ENCODE results near the gene THSD4. TPM values are rescaled to one million over a fixed set of nuclear protein-coding genes. Genes with fewer than 3 reads are reported as not detected.

The THSD4 gene
- total and polyA plus RNA-seq, 9 of the 15 experiments (the other 6 are each of a cell fraction or from before 2014, with no cell fraction given), result 0.04 TPM; not detected in 5

GRCh38 chr15:71570736-71571135 lies 455.5 kb downstream of the THSD4 start:
- intact Hi-C loops (cut with micrococcal nuclease), result no loop called here
- Histone ChIP-seq H3K79me2 (ENCODE audit: control insufficient read depth, insufficient read depth, low read length) (no peaks in the 10 kb centered on the region), H3K9ac (ENCODE audit: insufficient read depth in 1 of 2, low read depth in 2 of 2, low read length in 2 of 2) (no peak overlapping the region), H2AFZ (ENCODE audit: low read depth, low read length) (no peak overlapping the region), H3K4me3 (no peak overlapping the region), H3K4me2 (ENCODE audit: insufficient read depth, low read length) (no peak overlapping the region), H4K20me1 (replicated peaks; ENCODE audit: control insufficient read depth, insufficient read depth, low read length) (no peaks in the 10 kb centered on the region), H3K27ac (ENCODE audit: extremely low read depth, low read depth, low read length) (no peak overlapping the region), H3K36me3 (ENCODE audit: control insufficient read depth, insufficient read depth, low read length) (no peaks in the 10 kb centered on the region), H3K9me1 (ENCODE audit: control insufficient read depth, insufficient read depth, low read length) (no peaks in the 10 kb centered on the region), H3K4me1 (replicated peaks in 1 of 2; ENCODE audit: control insufficient read depth in 2 of 2, insufficient read depth in 2 of 2, low read length in 2 of 2) (no peaks in the 10 kb centered on the region), H3K9me3 (replicated peaks; ENCODE audit: control insufficient read depth, insufficient read depth, low read depth, low read length) (no peaks in the 10 kb centered on the region), H3K27me3 (ENCODE audit: control insufficient read depth in 2 of 2, insufficient read depth in 2 of 2, low read length in 2 of 2) (no peaks in the 10 kb centered on the region; a peak in 1 of 5 replicates)
- TF ChIP-seq MCM7 (IDR thresholded peaks at IDR 0.05), result no peak
- no peak for TF ChIP-seq LCOR (CRISPR knock-in tag; IDR thresholded peaks at IDR 0.05)
- TF ChIP-seq TRIM28 (IDR thresholded peaks at IDR 0.05), result no peak
- TF ChIP-seq ZBTB8A (IDR thresholded peaks at IDR 0.05; ENCODE audit: partially characterized antibody), result no peak
- no peak for TF ChIP-seq HDAC1 (IDR thresholded peaks at IDR 0.05)
- no peak for TF ChIP-seq CREB5 (CRISPR knock-in tag; IDR thresholded peaks at IDR 0.05)
- no peak for TF ChIP-seq RBFOX2 (IDR thresholded peaks at IDR 0.05; ENCODE audit: low read depth, low read length)
- ChIA-PET CTCF (ENCODE audit: low intra/inter-chr PET ratio) (no interaction called here), POLR2A (no interaction called here)
- DNase-seq (ENCODE audit: extremely low read depth in 1 of 4, low spot score in 3 of 4), result no peak
- no peak for FAIRE-seq
- BruUV-seq (replicated peaks), result no TSS peak
- in situ Hi-C loops (cut with MboI), result no loop called here
- no peak for ATAC-seq
- 2% methylated on average over 7 of the region's 7 CpGs for WGBS (ENCODE audit: insufficient coverage, low coverage, missing lambda C conversion rate)
